Activated CD4-positive, CD25-positive, alpha-beta regulatory T cell treated with anti-CD3 and anti-CD28 coated beads, Interleukin-2, amount 50 U/mL, for 24 hours (primary cell): ENCODE measurements around the gene HSD17B2.

Experiments used
- ATAC-seq, 2 donors: fragments of 150-1000 bp; cut with Tn5 transposase; one replicate each; pipeline ENCODE4 v1.10.0; 2021; ENCODE audit warnings: mild to moderate bottlenecking in 1 of 2, moderate library complexity in 1 of 2

The HSD17B2 gene

DNA sequence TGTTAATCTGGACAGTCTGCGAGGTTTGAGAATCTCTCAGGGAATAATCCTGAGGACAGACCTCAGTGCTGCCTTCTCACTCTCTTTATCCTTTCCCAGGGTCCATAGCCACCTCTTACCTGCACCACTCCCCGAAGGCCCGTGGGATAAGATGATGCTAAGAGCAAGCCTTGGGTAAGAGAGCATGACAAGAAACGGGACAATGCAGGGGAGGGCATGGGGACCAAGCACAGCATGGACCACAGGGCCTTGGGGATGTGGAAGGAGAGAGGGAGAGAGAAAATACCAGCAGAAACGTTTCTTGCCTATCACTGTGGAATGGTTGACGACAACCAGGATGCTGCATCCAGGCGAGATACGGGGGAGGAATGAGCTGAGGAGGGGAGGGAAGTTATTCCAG is 15.5 kb upstream of the HSD17B2 start:
- no peak for ATAC-seq

DNA sequence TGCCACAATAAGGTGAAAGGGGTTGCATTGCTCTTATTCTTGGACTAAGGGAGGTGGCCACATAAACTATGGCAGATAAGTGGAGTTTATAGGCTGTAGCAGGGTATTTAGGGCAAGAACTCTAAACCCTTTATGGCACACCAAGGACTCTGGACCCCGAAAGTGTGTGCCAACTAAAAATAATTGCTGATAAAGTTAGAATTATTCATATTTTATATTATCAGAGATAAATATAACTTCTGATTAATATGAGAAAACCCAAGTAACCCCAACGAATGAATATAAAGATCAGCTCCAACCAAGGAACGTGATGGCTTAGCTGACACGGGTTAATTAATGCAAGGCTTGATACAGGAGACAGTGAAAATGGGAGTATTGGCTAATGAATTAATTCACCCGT is 15.0 kb upstream of the HSD17B2 start:
- no peak for ATAC-seq

DNA sequence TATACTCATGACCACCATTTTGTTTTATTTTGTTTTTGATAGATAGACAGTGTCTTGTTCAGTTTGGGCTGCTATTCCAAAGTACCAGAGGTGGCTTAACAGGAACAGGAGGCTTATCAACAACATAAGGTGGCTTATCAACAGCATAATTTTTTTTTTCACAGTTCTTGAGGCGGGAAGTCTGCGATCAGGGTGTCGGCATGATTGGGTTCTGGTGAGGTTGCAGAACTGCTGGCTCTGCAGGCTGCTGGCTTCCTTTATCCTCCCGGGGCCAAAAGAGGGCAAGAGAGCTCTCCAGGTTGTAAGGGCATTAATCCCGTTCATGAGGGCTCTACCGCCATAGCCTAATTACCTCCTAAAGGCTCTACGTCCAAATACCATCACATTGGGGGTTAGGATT is 11.8 kb upstream of the HSD17B2 start:
- no peak for ATAC-seq

DNA sequence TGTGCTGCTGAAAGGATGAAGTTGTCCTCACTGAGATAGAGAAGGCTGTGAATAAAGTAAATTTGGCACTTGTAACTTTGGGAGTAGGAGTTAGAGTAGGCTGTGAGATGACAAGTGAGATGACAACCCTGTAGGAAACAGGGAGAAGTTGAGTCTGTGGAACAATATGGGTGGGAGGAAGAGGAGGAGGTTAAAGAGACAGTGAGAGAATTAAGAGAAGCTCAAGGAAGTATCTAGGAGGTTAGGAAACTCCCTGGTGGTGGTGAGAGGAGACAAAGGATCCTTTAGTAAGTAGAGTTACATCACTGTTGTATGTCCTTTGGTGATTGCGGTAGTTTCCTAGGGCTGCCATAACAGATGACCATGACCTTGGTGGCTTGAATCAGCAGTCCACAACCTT is 10.7 kb upstream of the HSD17B2 start:
- no peak for ATAC-seq

DNA sequence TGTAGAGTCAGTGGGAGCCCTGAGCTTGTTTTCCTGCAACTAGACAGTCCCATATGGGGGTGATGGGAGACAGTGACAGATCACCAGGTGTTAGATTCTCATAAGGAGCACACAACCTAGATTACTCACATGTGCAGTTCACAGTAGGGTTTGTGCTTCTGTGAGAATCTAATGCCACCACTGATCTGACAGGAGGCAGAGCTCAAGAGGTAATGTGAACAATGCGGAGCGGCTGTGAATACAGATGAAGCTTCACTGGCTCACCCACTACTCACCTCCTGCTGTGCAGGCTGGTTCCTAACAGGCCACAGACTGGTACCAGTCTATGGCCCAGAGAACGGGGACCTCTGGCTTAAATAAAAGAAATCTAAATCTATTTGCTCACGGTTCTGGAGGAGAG is 10.2 kb upstream of the HSD17B2 start:
- no peak for ATAC-seq

DNA sequence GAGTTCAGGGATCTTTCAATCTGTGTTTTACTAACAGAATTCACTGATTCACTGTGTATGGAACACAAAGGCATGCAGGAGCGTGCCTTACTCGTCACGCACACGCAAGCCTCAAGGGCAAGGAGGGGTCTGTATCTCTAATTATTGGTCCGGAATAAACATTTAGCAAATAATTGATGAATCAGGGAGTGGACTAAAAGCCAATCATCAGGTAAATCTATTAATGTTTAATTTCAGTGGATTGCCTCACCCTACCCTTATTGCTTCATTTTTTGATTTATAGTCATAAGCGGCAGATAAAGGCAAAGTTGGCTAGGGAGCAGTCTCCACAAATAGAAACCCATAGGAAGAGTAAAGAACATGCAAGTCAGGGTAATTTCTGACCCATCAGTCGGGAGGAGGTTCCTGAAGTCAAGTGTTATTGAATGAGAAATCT is 7.4 kb upstream of the HSD17B2 start:
- ATAC-seq = no peak

DNA sequence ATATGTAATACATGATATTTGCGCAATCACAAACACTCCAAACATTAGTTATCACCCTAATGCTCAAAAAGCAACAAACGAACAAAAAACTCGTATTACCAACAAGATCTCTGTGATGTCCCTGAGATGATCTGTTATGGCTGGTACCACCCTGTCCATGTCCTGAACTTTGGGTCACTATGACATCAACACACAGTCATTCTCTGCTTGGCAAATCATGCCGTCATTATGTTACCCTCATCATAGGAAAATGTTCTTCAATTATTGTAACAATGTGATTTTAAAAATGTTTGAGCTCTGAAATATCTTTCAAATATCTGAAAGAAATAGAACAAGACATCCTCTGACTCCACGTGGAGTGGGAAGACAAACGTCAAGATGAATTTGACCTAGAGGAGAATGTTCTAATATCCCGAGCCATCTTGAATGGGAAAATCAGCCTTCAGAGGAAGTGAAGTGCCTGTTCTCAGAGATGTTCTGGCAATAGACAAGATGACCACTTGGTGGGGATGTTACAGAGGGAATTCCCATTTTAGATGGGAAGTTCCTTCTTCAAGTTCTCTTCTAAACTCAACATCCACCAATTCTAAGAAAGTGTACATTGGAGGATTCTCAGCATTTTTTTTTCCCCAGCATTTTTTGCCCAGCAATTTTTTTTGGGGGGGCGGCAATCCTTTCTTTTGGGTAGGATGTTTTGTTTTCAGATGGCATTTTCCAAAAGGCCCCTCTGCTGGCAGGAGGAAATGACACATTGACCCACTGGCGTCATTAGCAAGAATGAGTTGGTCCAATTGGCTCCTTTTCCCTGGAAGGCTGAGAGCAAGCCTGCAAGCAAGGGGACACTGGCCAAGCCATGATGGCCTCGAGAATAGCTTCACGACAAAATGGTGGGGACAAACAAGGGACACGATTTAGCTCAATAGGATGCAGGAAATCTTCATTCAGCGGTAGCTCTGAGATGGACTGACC is 3.7 kb upstream of the HSD17B2 start:
- ATAC-seq = no peak

DNA sequence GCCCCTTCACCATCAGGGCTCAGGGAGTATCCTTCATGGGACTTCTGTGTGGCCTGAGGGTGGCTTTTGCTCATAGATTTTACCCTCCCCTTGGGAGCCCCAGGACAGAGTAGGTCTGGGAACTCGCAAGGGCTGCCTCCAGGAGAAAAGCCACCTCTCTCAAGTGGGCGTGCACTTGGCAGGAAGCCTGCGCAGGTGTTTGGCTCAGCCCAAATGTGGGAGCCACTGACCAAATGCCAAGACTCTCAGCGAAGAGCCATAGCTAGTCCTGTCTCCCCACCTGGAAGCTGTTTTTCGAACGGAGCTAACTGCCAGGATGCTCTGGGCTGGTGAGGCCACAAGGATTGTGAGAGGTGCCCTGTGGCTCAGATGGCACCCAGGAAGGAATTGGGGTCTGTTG is 2.0 kb upstream of the HSD17B2 start:
- no peak for ATAC-seq

DNA sequence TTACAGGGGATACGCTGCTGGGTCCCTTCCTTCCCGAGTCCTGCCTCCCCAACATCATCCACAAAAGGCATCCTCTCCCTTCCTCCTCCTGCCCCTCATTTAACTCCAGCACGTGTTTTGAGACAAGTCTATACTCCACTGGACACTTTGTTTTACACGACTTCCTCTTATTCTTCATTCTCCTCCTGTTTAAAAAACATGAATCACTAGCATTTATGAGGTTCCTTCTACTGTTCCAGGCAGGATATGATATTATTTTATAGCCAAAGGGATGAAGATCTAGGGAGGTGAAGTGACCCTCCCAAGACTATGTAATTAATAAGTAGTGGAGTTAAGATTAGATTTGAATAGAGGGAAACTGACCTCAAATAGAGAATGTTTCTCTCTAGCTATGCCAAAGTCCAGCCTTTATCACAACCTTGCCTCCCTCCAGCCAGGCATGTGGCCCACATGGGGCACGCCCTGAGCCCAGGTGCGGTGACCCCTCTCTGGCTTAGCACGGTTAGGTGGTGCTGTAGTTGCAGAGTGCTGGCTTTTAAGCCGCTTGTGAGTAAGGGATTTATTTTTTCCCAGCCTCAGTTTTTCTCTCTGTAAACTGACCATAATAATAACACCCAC is 1.3 kb upstream of the HSD17B2 start:
- ATAC-seq = no peak

DNA sequence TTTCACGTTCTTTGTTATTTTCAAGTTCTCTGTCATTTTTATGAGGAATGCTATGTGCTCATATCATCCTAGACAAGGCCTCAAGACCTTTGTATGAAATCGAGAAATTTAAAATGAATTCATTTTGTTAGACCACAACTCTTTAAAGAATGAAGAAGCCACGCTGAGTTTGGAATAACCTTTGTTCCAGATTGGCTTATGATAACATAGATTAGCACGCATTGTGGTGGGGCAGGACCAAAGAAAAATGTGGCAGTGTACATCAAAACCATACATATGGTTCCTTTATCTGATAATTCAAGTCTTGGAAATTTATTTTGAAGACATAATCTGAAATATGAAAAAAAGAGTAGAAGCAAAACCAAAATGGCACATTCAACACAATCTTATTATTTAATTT is 2.2 kb downstream of the HSD17B2 start:
- no peak for ATAC-seq

DNA sequence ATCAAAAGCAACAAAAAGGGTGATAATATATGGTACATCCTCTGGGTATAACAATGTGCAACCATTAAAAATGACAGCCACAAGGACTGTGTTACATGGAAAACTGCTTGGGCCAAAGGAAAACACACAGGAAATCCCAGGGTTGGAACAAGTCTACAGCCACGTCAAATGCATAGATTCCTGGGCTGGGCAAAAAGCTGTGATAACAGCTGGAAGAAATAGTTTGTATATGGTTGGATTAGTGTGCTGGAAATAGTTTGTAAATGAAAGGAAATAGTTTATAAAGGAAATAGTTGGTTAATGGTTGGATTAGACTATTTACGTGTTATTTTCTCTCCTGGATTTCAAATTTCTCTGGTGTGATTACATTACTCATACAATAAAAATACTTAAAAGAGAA is 2.6 kb downstream of the HSD17B2 start:
- ATAC-seq = no peak

DNA sequence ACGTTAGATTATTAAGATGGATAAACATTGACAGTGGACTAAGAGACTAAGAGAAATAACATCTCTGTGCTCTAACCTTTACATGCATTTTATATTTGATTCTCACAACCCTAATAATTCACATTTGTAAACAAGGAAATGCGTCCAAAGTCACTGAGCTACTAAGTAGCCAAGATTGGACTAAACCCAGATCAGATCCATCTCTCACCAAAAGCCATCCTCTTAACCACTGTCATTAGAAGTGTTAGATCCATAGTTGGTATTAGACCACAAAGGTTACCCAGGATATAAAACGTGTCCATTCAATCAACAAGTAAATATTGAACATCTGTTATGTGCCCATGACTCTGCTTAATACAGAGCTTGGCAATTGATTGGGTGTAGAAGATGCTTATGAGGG is 5.2 kb downstream of the HSD17B2 start:
- no peak for ATAC-seq

DNA sequence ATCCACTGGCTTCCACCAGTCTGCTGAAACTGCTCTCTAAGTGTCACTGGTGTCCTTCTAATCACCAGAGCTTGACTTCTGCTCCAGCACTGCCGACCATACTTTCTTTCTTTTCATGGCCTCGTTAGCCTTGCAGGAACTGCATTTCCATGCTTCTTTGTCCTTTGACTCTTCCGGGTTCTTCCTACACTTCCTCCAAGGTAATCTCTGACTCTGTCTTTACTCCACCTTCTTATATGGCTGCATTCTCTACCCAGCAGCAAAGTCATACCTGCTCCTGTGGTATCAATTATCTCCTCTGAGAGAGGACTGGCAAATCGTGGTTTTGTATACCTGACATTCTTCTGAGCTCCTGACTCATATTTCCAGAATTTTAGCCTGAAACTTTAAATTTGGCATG is 6.5 kb downstream of the HSD17B2 start:
- no peak for ATAC-seq

DNA sequence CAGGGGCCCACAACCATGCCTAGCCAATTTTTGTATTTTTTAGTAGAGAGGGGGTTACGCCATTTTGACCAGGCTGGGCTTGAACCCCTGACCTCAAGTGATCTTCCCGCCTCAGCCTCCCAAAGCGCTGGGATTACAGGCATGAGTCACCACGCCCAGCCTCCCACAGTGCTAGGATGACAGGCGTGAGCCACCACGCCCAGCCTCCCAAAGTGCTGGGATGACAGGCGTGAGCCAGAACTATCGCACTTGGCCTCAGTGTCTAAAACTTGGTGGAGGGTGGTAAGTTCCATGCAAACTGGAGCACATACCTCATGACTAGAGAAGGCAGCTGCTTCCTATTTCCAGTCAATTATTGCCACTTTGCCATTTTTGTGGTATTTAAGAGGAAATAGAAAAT is 7.1 kb downstream of the HSD17B2 start:
- no peak for ATAC-seq

DNA sequence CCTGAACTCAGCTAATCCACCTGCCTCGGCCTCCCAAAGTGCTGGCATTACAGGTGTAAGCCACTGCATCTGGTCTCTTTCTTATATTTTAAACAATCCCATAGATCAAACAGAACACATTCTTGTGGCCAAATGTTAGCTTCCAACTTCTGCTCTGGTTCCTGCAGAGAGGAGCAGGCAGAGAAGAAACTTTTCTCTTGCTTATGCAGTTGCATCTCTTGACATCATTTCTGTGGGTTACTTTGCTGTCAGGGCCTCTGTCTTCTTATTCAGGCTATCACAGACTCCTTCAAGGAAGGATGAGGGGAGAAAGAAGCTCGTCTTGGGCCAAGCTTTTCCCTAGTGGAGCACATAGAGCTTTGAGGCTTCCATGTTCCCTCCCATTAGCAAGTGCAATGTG is 7.8 kb downstream of the HSD17B2 start:
- no peak for ATAC-seq

DNA sequence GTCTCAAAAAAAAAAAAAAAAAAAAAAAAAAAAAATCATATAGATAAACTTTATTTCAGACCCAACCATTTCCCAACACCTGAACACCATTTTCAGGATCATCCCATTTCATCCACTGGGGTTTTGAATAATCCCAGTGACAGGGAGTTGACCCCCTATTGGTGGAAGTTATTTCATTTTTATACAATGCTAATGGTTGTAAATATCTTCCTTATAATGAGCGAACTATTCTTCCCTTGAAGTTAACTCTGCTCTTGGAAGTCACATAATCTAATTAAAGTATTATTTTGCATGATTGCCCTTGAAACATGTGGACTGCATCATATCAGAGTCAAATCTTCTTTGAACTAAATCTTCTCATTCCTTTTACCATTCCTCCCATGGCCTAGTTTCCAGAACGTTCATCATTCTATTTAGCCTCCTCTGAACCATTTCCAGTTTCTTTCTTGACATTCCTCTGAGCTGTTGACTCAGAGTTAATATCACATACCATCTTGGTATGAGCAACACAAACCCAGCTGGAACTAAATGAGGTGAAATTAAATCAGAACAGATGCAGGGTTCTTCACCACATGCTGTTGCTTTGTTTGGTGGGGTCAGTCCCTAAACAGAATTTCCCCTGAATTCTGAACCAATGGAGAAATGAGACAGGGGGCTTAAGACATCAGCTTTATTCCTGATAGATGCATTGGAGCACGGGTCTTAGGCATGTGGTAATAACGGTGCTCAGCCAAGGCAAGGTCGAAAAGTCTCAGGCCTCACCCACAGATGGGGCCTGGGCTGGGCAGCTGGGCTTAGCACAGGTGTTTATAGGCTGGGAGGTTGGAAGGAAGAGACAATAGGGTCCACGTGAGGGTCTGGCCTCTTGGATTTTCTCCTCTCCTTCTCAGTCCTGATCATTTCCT is 8.9 kb downstream of the HSD17B2 start:
- ATAC-seq = no peak

DNA sequence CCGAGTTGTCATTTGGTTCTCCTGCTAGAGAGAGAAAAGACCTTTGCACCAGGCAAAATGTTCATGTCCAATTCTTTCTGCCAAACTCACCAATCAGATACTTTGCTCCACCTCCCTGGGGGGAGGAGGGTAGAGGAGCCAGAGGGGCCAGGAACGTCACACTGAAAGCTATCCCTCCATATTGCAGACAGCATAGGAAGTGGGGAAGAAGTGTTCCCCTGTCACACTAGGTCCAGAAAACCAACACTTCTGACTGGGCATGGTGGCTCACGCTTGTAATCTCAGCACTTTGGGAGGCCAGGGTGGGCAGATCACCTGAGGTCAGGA is 9.5 kb downstream of the HSD17B2 start:
- no peak for ATAC-seq

DNA sequence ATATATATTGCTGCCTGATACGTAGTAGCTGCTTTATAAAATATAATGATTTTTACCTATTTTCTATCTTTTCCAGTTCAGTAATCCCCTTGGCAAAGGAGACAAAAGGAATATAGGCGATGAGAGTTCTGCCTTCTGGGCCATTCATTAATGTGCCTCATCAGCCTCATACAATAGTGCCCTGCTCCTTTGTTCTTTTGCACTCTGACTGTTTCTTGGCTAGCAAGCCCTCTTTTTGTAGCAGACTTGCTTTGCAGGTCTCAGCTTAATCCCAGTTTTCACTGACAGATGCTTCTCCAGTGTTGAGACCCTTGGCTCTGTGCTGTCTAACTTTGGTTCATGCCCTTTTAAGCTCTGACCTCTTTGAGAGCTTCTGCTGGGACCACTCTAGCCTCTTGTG is 10.4 kb downstream of the HSD17B2 start:
- ATAC-seq = no peak

DNA sequence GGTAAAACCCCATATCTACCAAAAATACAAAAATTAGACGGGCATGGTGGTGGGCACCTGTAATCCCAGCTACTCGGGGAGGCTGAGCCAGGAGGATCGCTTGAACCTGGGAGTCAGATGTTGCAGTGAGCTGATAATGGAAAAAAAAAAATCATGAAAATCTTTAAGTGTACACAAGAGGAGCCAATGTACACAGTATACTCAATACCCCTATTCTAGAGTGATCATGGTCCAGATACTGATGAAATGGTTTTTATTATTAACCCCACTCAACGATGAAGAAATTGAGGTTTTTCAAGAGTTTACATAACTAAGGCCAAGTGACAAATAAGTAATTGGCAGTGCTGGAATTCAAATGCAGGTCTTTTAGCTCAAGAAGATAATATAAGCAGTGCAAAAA is 11.5 kb downstream of the HSD17B2 start:
- no peak for ATAC-seq

DNA sequence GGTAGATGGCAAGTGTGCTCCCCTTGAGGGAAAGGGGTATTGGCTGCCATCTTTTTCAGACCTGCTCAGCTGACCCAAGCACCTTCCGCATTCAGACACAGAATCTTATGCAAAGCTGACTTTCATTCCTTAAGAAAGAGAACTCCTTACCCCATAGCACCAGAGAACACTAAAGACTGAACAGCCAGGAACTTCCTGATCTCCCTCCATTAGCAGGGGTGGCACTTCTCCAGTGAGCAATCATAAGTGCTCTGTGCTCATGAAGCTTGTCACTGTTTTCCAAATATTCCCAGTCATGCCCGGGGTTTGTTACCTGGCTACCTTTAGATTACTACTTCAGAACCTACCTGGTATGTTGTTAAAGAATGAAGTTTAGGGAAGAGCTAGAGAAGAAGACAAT is 11.9 kb downstream of the HSD17B2 start:
- no peak for ATAC-seq

DNA sequence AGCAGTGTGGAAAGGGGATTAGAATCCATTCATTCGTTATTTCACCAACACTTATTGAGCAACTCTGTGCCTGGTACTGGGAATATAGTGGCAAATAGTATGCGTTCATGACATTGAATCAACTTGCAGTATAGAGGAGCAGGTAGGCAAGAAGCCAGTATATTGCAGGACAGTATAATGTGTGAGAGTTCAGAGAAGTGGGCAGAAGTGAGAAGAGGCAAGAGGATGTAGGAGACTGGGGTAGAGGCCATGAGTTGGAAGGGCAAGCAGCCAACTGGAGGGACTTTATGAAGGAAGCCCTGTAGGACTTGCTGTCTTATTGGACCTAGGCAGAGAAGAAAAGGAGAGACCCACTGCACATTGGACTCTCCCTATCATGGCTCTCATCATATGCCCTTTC is 12.3 kb downstream of the HSD17B2 start:
- ATAC-seq = no peak

DNA sequence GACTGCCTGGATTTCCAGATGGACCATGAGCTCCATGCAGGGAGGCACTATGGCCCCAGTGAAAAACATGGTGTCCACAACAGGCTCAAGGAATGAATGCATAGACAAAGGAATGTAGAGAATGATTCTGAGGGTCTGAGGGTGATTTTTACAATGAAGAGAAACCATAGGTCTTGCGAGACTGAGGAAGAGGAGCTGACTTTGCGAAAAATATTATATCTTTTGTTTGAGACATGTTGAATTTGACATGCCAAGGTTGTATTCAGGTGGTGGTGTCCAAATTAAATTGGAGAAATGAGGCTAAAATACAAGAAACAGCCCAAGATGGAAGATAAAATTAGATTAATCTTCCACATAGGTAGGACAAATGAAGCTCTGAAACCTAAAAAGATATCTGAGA is 12.7 kb downstream of the HSD17B2 start:
- no peak for ATAC-seq

DNA sequence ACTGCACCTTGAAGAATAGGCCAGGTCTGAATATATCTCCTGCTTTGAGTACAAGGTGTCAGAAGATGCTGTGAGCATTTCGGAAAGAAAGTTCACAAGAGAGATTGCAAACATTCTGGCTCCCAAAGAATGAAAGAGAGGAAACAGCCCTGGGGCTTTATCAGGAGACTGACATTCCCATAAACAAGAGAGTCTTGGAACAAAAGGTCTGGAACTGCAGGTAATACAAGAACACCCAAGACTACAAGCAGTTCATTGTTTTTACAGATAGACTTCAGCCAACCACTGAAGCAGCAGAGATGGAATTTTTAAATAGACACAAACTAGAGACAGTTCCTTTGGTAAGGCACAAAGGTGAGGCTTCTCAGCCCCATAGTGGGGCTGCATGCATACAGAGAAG is 14.4 kb downstream of the HSD17B2 start:
- no peak for ATAC-seq

DNA sequence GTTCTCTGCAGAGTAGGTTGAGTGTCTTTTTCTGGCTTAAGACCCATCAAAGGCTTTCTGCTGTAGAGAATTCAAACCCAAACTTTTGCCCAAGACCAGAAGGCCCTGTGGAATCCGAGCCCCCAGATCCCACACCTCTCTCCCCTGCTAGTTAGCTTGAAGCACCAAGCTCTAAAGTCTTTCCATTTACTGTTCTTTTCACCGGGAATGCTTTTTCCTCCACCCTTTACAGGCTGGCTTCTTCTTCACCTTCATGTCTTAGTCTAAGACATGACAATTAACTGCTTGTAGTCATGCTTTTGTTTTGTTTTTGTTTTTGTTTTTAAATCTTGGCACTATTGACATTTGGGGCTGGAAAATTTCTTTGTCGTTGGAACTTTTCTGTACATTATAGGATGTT is 15.5 kb downstream of the HSD17B2 start:
- ATAC-seq = no peak
